ENCODE data around the gene CCDC192. TPM values are rescaled to one million over a fixed set of nuclear protein-coding genes. Genes with fewer than 3 reads are reported as not detected.
"Not testable (repeated sequence)": the region's sequence is repeated elsewhere in the genome, so short reads cannot be mapped to it uniquely, and the experiment has no call there.

Gene CCDC192
- total RNA-seq, 1 donor from 2014 or later: 0.31 TPM

GRCh38 chr5:127666043-127666716, 37.0 kb upstream of the CCDC192 start:
- DNase-seq (ENCODE audit: extremely low spot score, unreplicated experiment): no peak
- Mint-ChIP-seq H3K9me3 (no peaks in the 10 kb centered on the region), H3K27me3 (no peaks in the 10 kb centered on the region), H3K36me3 (no peaks in the 10 kb centered on the region), H3K4me1 (ENCODE audit: unreplicated experiment) (peaks cover 11% of the 10 kb centered on the region), H3K4me3 (no peak overlapping the region), H3K27ac (no peak overlapping the region)
- no peak for TF ChIP-seq CTCF (conservative IDR thresholded peaks at IDR 0.05)

GRCh38 chr5:127667926-127668325, 35.3 kb upstream of the CCDC192 start:
- Mint-ChIP-seq H3K27ac (no peak overlapping the region), H3K4me3 (no peak overlapping the region), H3K27me3 (no peaks in the 10 kb centered on the region), H3K9me3 (no peaks in the 10 kb centered on the region), H3K4me1 (ENCODE audit: unreplicated experiment) (peaks cover 6% of the 10 kb centered on the region), H3K36me3 (no peaks in the 10 kb centered on the region)
- no peak for TF ChIP-seq CTCF (conservative IDR thresholded peaks at IDR 0.05)
- no peak for DNase-seq (ENCODE audit: extremely low spot score, unreplicated experiment)

DNA sequence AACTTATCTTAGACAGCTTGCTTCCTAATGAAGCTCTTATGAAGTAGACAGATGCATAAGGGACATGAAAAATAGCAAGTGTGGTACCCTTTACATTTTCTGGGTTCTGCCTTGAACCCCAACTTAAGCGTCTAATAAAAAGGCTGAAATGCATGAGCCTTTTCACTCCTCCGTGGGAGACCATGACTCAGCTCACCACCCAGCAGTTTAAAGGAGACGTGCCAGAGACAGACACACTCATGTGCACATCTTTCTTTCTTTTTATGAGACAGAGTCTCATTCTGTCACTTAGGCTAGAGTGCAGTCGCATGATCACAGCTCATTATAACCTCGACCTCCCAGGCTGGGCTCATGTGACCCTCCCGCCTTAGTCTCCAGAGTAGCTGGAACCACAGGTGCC, 32.0 kb upstream of the CCDC192 start:
- TF ChIP-seq CTCF (conservative IDR thresholded peaks at IDR 0.05): no peak
- no peaks in the 10 kb centered on the region for H3K36me3 Mint-ChIP-seq

DNA sequence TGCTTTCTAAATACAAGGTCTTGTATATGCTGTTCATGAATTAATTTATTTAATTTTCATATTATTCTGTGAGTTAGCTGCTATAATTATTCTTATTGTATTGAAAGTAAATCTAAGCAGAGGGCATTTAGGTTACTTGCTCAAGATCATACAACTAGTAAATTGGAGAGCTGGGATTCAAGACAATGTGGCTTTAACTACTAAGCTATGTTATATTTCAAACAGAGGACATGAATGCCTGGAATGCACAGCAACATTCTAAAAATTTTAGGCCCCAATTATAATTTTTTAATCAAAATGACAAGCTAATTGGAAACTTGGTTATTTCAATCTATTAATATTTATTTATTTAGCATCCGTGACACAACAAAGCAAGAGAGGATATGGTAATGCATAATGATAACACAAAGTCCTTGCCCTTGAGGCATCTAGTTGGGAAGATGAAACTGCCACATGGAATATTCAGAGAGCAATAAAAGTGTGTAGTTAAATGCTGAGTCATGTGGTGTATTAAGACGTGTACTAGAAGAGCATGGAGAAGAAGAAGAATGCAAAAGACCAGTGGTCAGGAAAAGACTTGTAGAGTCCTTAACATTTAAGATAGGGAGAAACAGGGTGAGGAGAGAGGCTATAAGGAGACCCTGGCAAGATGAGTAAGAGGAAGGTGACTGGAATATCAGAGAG, 29.9 kb upstream of the CCDC192 start:
- H3K36me3 Mint-ChIP-seq: no peaks in the 10 kb centered on the region
- H3K4me3 Mint-ChIP-seq: no peak overlapping the region
- no peak for TF ChIP-seq CTCF (conservative IDR thresholded peaks at IDR 0.05)
- no peaks in the 10 kb centered on the region for H3K4me1 Mint-ChIP-seq (ENCODE audit: unreplicated experiment)
- H3K9me3 Mint-ChIP-seq: peaks cover 11% of the 10 kb centered on the region
- DNase-seq (ENCODE audit: extremely low spot score, unreplicated experiment): no peak
- no peaks in the 10 kb centered on the region for H3K27me3 Mint-ChIP-seq
- no peak overlapping the region for H3K27ac Mint-ChIP-seq

More for the DNA sequence above, 32.0 kb upstream of the CCDC192 start:
- peaks cover 11% of the 10 kb centered on the region for H3K9me3 Mint-ChIP-seq
- no peak overlapping the region for H3K27ac Mint-ChIP-seq
- H3K4me1 Mint-ChIP-seq (ENCODE audit: unreplicated experiment): peaks cover 4% of the 10 kb centered on the region
- no peak for DNase-seq (ENCODE audit: extremely low spot score, unreplicated experiment)
- no peaks in the 10 kb centered on the region for H3K27me3 Mint-ChIP-seq
- no peak overlapping the region for H3K4me3 Mint-ChIP-seq

DNA sequence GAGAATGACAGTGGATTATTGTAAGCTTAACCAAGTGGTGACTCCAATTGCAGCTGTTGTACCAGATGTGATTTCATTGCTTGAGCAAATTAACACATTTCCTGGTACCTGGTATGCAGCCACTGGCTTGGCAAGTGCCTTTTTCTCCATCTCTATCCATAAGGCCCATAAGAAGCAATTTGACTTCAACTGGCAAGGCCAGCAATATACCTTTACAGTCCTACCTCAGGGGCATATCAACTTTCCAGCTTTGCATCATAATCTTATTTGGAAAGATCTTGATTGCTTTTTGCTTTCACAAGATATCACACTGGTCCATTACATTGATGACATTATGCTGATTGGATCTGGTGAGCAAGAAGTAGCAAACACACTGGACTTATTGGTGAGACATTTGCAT, 26.2 kb upstream of the CCDC192 start:
- H3K4me3 Mint-ChIP-seq; H3K4me1 Mint-ChIP-seq (ENCODE audit: unreplicated experiment); H3K27me3 Mint-ChIP-seq; DNase-seq (ENCODE audit: extremely low spot score, unreplicated experiment); H3K27ac Mint-ChIP-seq; H3K36me3 Mint-ChIP-seq: not testable (repeated sequence)
- peaks cover 11% of the 10 kb centered on the region for H3K9me3 Mint-ChIP-seq

GRCh38 chr5:127679691-127680330, 23.4 kb upstream of the CCDC192 start:
- not testable (repeated sequence) for H3K27me3 Mint-ChIP-seq; H3K4me1 Mint-ChIP-seq (ENCODE audit: unreplicated experiment); H3K9me3 Mint-ChIP-seq

More at GRCh38 chr5:127679691-127680330, 23.4 kb upstream of the CCDC192 start:
- H3K27ac Mint-ChIP-seq; H3K4me3 Mint-ChIP-seq; DNase-seq (ENCODE audit: extremely low spot score, unreplicated experiment); H3K36me3 Mint-ChIP-seq: not testable (repeated sequence)

Data from type B pancreatic cell (in vitro differentiated cells).